GM12878 (cell line): Measurements from ENCODE around the gene PPP2R5C. TPM values are rescaled to one million over a fixed set of nuclear protein-coding genes. Genes with fewer than 3 reads are reported as not detected.

ENCODE experiments used
- ATAC-seq: fragments of 200-7000 bp; cut with Tn5 transposase; 3 replicates; pipeline ENCODE4 v1.9.1; 2020; ENCODE audit warnings: mild to moderate bottlenecking, moderate library complexity
- BruUV-seq: library from RNA; stranded (reverse); fragments of 400-500 nt; replicated peaks from 2 replicates; lab custom pipeline; 2021; lab: Mats Ljungman, UMichigan
- CTCF ChIA-PET: fragments of 300-600 bp; sonication (Branson Sonifier 250); formaldehyde crosslinking; extraction: SDS; loops from one replicate; lab custom pipeline; 2021; ENCODE audit warnings: inconsistent platforms; lab: Yijun Ruan, JAX
- POLR2A ChIA-PET: fragments of 350-600 bp; formaldehyde crosslinking; extraction: SDS; loops from one replicate; lab custom pipeline; 2021; ENCODE audit warnings: inconsistent platforms; lab: Charles Lee
- RAD21 ChIA-PET: fragments of 300-600 bp; sonication (Branson Sonifier 250); formaldehyde crosslinking; loops from one replicate; lab custom pipeline; 2023; ENCODE audit warnings: antibody characterized with exemption; ENCODE audit not compliant: unreplicated experiment; lab: Charles Lee
- SMC1A ChIA-PET: fragments of 300-600 bp; sonication (Branson Sonifier 250); formaldehyde crosslinking; loops from one replicate; lab custom pipeline; 2023; ENCODE audit not compliant: unreplicated experiment, uncharacterized antibody; lab: Charles Lee
- DNase-seq: peaks from one replicate; pipeline ENCODE4 v3.0.0-alpha.2; 2011; ENCODE audit warnings: low read depth, low spot score
- FAIRE-seq: peaks from 3 replicates; lab custom pipeline; 2011; peaks lifted over from hg19 to GRCh38; lab: Jason Lieb, UNC
- H2AFZ ChIP-seq: 2 replicates; pipeline ENCODE4 v1.6.0; 2011; ENCODE audit warnings: low read depth, low read length, control low read depth; ENCODE audit not compliant: control insufficient read depth
- H3K27ac ChIP-seq: 2 replicates; pipeline ENCODE4 v1.5.1; 2011; ENCODE audit warnings: control low read depth; ENCODE audit not compliant: control insufficient read depth, insufficient read depth
- H3K27me3 ChIP-seq, 2 experiments: replicated peaks in 1 of 2; 2 replicates each; pipeline versions ENCODE4 v1.6.0 to v1.6.1; 2011; ENCODE audit warnings: low read length in 1 of 2; ENCODE audit not compliant: control insufficient read depth in 2 of 2, insufficient read depth in 2 of 2
- H3K36me3 ChIP-seq, 2 experiments: 2 replicates each; pipeline ENCODE4 v1.5.1; 2011; ENCODE audit warnings: low read length in 1 of 2; ENCODE audit not compliant: control insufficient read depth in 2 of 2, insufficient read depth in 2 of 2
- H3K4me1 ChIP-seq: 2 replicates; pipeline ENCODE4 v1.6.1; 2011; ENCODE audit warnings: mild to moderate bottlenecking, low read length, moderate library complexity, mixed read lengths; ENCODE audit not compliant: control insufficient read depth, insufficient read depth
- H3K4me2 ChIP-seq: 2 replicates; pipeline ENCODE4 v1.6.0; 2011; ENCODE audit warnings: control low read depth; ENCODE audit not compliant: control insufficient read depth, insufficient read depth
- H3K4me3 ChIP-seq: fragments of 200-600 bp; sonication (generic); 2 replicates; pipeline ENCODE4 v1.5.1; 2016
- H3K79me2 ChIP-seq: 2 replicates; pipeline ENCODE4 v1.6.0; 2011; ENCODE audit warnings: low read length; ENCODE audit not compliant: control insufficient read depth, insufficient read depth
- H3K9ac ChIP-seq: 2 replicates; pipeline ENCODE4 v1.8.0; 2011; ENCODE audit warnings: low read length, control low read depth, mixed read lengths; ENCODE audit not compliant: control insufficient read depth, insufficient read depth
- H3K9me3 ChIP-seq: replicated peaks from 3 replicates; pipeline ENCODE4 v1.5.1; 2011; ENCODE audit warnings: mild to moderate bottlenecking, low read length; ENCODE audit not compliant: control insufficient read depth, insufficient read depth
- H4K20me1 ChIP-seq: 2 replicates; pipeline ENCODE4 v1.6.0; 2011; ENCODE audit not compliant: control insufficient read depth, insufficient read depth
- CREB1 ChIP-seq: IDR thresholded peaks from 2 replicates; pipeline ENCODE4 v1.6.1; 2012; ENCODE audit warnings: low read depth, mild to moderate bottlenecking, inconsistent platforms
- KDM1A ChIP-seq: fragments of 200-600 bp; sonication (generic); IDR thresholded peaks from 2 replicates; pipeline ENCODE4 v1.6.1; 2016; ENCODE audit warnings: borderline replicate concordance
- LARP7 ChIP-seq: fragments of 450-650 bp; IDR thresholded peaks from 2 replicates; pipeline ENCODE4 v1.6.1; 2017; ENCODE audit warnings: mild to moderate bottlenecking
- NKRF ChIP-seq: fragments of 450-650 bp; conservative IDR thresholded peaks from 2 replicates; pipeline ENCODE4 v1.6.1; 2017; ENCODE audit warnings: mild to moderate bottlenecking, moderate library complexity
- RUNX3 ChIP-seq: IDR thresholded peaks from 2 replicates; pipeline ENCODE4 v1.6.1; 2012; ENCODE audit warnings: low read length, inconsistent platforms
- SIX5 ChIP-seq: IDR thresholded peaks from 2 replicates; pipeline ENCODE4 v1.6.1; 2011; ENCODE audit warnings: mild to moderate bottlenecking, low read depth, low read length, moderate library complexity; ENCODE audit not compliant: severe bottlenecking
- SKIL ChIP-seq: fragments of 450-650 bp; IDR thresholded peaks from 2 replicates; pipeline ENCODE4 v1.6.1; 2017; ENCODE audit warnings: mild to moderate bottlenecking, low read depth, inconsistent platforms; ENCODE audit not compliant: poor library complexity, severe bottlenecking
- SRF ChIP-seq, 2 experiments: IDR thresholded peaks; 2 replicates each; pipeline ENCODE4 v1.6.1; 2011; ENCODE audit warnings: low read depth in 2 of 2, low read length in 2 of 2, mild to moderate bottlenecking in 1 of 2, moderate library complexity in 1 of 2
- TCF3 ChIP-seq: IDR thresholded peaks from 2 replicates; pipeline ENCODE4 v1.6.1; 2012; ENCODE audit warnings: low read depth, mild to moderate bottlenecking, low read length, borderline replicate concordance; ENCODE audit not compliant: insufficient read depth
- WGBS: methylation state at CpG from one replicate; pipeline ENCODE4 v1.1.6; 2016; ENCODE audit warnings: low lambda C conversion rate; ENCODE audit not compliant: insufficient replicate concordance, insufficient coverage; ENCODE audit errors: missing lambda C conversion rate; 5-methylcytosine and 5-hydroxymethylcytosine counted together
- in situ Hi-C: fragments of 300-500 bp; cut with MboI; formaldehyde crosslinking; loops from 9 replicates; pipeline ENCODE4 v1.14.3; 2018; ENCODE audit warnings: mixed read lengths
- intact Hi-C: fragments of 100-400 bp; cut with micrococcal nuclease; formaldehyde crosslinking; loops from one replicate; pipeline ENCODE4 v1.14.2; 2022; ENCODE audit not compliant: unreplicated experiment
- polyA plus RNA-seq, 11 experiments: library from polyadenylated mRNA; depleted of rRNA in 4 of 11; unstranded in 6 of 11; stranded (reverse) in 5 of 11; fragments of >200 nt; fragmentation: Nextera tagmentation in 4 of 11; fragmentation: Illumina TruSeq in 1 of 11; extraction: Ambion mirVana in 4 of 11; extraction: Trizol in 1 of 11; gene quantifications; 1 replicate in 1 of 11; 2 replicates in 10 of 11; pipeline versions ENCODE4 v1.2.1 to v1.2.3, GENCODE V29; 2011 to 2016; ENCODE audit warnings: inconsistent platforms in 2 of 11, missing spikeins in 2 of 11, low read depth in 1 of 11
- total RNA-seq, 4 experiments: library from RNA; depleted of rRNA in 3 of 4; stranded (reverse); fragments of >200 nt in 3 of 4; fragmentation: Illumina TruSeq in 1 of 4; extraction: Trizol in 1 of 4; gene quantifications; 2 replicates each; pipeline versions ENCODE4 v1.2.1 to v1.2.3, GENCODE V29; 2013 to 2021

PPP2R5C gene
- total and polyA plus RNA-seq, 10 of the 15 experiments (the other 5 are each of a cell fraction or from before 2014, with no cell fraction given) = 106 to 199 (median 144) TPM

- peaks cover 60% of the 10 kb centered on the region for H3K79me2 ChIP-seq
- ChIA-PET SMC1A (interaction anchor here (1.3 to 5.2 kb wide), 13 partner anchors 8 to 139 kb away, joined by 3 to 34 read pairs (median 8); no protein-coding TSS in a partner anchor), CTCF (interaction anchor here (0.7 to 8.3 kb wide), 15 partner anchors 11 to 139 kb away, joined by 4 to 72 read pairs (median 6); no protein-coding TSS in a partner anchor), POLR2A (interaction anchor here (0.9 to 1.5 kb wide), 4 partner anchors 14 to 73 kb away, joined by 4 to 11 read pairs (median 6); no protein-coding TSS in a partner anchor)
- H3K27me3 ChIP-seq = no peaks in the 10 kb centered on the region
- FAIRE-seq (no peak), DNase-seq (no peak), ATAC-seq (no peak)
- intact Hi-C loops = loop anchor here (10.0 kb wide), 1 partner anchor 99 kb away; no protein-coding TSS in a partner anchor
- peak overlapping the region; percentile 44; the same call in 1 of the 2 replicates for H3K9ac ChIP-seq
- 79% methylated on average over 2 of the region's 2 CpGs for WGBS
- in situ Hi-C loops = no loop called here
- H3K4me1 ChIP-seq = peaks cover 50% of the 10 kb centered on the region
- no TSS peak for BruUV-seq
- TF ChIP-seq LARP7 (no peak), RUNX3 (peak; percentile 32; the same call in 1 of the 2 replicates), SRF (IDR thresholded peaks at IDR 0.05; ENCODE audit: low read depth in 2 of 2, low read length in 2 of 2) (no peak)
- TF ChIP-seq, all 136 proteins: peak for 1
- RAD21 ChIA-PET = interaction anchor here (0.6 to 3.5 kb wide), 11 partner anchors 21 to 148 kb away, joined by 3 to 52 read pairs (median 5); no protein-coding TSS in a partner anchor
- Histone ChIP-seq H3K27ac (peak overlapping the region; percentile 76), H3K4me3 (no peak overlapping the region), H3K9me3 (no peaks in the 10 kb centered on the region), H4K20me1 (peaks cover 3% of the 10 kb centered on the region; the same call in 1 of the 2 replicates), H3K4me2 (peak overlapping the region; percentile 84), H2AFZ (no peak overlapping the region), H3K36me3 (peaks cover 0 to 8% of the 10 kb centered on the region in 2 experiments; a peak in 2 of 4 replicates)
Observed at GRCh38 chr14:101845496-101845895, 84.0 kb downstream of the PPP2R5C start.

GRCh38 chr14:101845896-101846295 is 84.4 kb downstream of the PPP2R5C start:
- BruUV-seq = no TSS peak
- no peaks in the 10 kb centered on the region for H3K9me3 ChIP-seq
- no peak overlapping the region for H2AFZ ChIP-seq
- 75% methylated on average over 10 of the region's 10 CpGs for WGBS
- intact Hi-C loops = loop anchor here (10.0 kb wide), 1 partner anchor 99 kb away; no protein-coding TSS in a partner anchor
- peaks cover 60% of the 10 kb centered on the region for H3K79me2 ChIP-seq
- RAD21 ChIA-PET = interaction anchor here (0.6 to 3.5 kb wide), 8 partner anchors 22 to 147 kb away, joined by 3 to 52 read pairs (median 7); no protein-coding TSS in a partner anchor
- CTCF ChIA-PET = interaction anchor here (1.1 to 8.3 kb wide), 7 partner anchors 19 to 140 kb away, joined by 3 to 72 read pairs (median 5); no protein-coding TSS in a partner anchor
- H3K9ac ChIP-seq = peak overlapping the region; percentile 44; the same call in 1 of the 2 replicates
- H3K27ac ChIP-seq = peak overlapping the region; percentile 76
- SMC1A ChIA-PET = interaction anchor here (1.1 to 5.2 kb wide), 10 partner anchors 9 to 75 kb away, joined by 3 to 34 read pairs (median 6); no protein-coding TSS in a partner anchor
- H3K4me2 ChIP-seq = peak overlapping the region; percentile 84
- H3K27me3 ChIP-seq = no peaks in the 10 kb centered on the region
- FAIRE-seq (no peak), ATAC-seq (no peak), DNase-seq (no peak)
- TF ChIP-seq SKIL (no peak), TCF3 (no peak), NKRF (no peak), KDM1A (no peak), RUNX3 (no peak), CREB1 (no peak), SIX5 (no peak)
- no peak overlapping the region for H3K4me3 ChIP-seq
- peaks cover 3% of the 10 kb centered on the region for H4K20me1 ChIP-seq
- in situ Hi-C loops = no loop called here
- peaks cover 53% of the 10 kb centered on the region for H3K4me1 ChIP-seq
- peaks cover 0 to 8% of the 10 kb centered on the region in 2 experiments; a peak in 1 of 4 replicates for H3K36me3 ChIP-seq
- POLR2A ChIA-PET = interaction anchor here (1.3 to 1.5 kb wide), 3 partner anchors 14 to 74 kb away, joined by 4 to 11 read pairs (median 4); no protein-coding TSS in a partner anchor
